Stimulated activated CD8-positive, alpha-beta memory T cell treated with anti-CD3 and anti-CD28 coated beads, Interleukin-7, amount 100 ng/mL, for 24 hours (primary cell): Measurements from ENCODE around the gene MXD3.
"Not testable (repeated sequence)": the region's sequence is repeated elsewhere in the genome, so short reads cannot be mapped to it uniquely, and the experiment has no call there.

Experiments used
- DNase-seq: peaks from one replicate; pipeline ENCODE4 v3.0.0-alpha.2; 2020; ENCODE audit warnings: low read depth

MXD3 gene

GRCh38 chr5:177343000-177343399 lies 31.3 kb upstream of the MXD3 start:
- DNase-seq: not testable (repeated sequence)

DNA sequence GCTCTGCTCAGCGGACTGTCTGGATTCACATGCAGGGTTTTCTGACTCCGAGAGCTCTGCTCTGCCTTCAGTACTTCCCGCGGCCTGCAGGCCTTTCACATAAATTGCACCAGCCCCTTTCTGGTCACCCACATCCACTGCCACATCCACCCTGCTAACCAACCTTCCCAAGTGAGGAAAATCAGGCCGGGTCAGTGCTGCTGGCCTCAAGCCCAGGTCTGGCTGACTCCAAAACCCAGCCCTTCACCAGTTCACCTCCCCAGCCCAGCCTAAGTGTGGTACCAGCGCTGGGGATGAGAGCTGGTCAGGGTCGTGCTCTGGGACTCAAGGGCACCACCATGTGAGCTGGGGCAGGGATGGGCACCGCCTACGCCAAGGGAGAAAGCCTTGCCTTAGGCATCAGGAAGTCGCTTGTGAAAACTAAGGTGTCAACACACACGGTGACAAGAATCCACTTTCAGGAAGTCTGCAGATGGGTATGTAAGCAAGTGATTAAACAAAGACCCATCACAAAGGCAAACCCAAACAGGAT lies 27.5 kb upstream of the MXD3 start:
- DNase-seq: no peak

- DNase-seq: no peak
Observed at GRCh38 chr5:177338251-177339106, 26.8 kb upstream of the MXD3 start.

DNA sequence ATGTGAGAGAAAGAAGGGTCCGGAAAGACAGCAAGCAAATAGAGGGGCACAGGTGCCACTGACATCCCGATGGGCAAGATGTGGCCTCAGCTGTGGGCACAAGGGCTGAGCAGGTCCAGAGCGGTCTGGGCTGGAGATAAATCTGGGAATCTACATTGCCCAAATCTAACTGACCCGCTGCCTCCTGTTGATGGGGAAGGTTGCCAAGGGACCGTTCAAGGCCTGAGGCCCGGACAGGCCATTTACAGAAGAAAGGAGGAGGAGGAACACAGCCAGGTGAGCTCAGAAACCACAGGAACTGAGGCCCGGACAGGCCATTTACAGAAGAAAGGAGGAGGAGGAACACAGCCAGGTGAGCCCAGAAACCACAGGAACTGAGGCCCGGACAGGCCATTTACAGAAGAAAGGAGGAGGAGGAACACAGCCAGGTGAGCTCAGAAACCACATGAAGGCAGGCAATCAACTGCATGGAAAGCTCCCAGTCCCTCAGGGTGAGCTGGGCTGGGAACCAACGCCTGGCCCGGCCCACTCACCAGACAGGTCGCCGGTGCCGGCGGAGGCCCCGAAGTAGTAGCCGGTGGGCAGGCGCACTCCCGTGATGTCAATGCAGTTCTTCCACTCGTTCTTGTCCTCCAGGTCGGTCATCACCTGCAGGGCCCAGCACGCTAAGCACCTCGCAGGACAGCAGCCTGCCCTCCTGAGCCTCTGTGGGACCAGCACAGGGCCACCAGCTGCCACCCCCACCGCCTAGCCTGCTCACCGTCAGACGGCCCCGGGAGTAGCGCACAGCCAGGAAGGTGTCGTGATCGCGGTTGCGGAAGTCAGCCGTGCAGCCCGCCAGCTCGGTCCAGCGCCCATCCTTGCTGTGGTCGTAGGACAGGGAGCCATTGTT lies 25.2 kb upstream of the MXD3 start:
- no peak for DNase-seq

GRCh38 chr5:177336112-177336511 lies 24.4 kb upstream of the MXD3 start:
- DNase-seq: no peak

- no peak for DNase-seq
Observed at GRCh38 chr5:177335701-177336065, 24.0 kb upstream of the MXD3 start.

GRCh38 chr5:177334781-177335700 lies 23.3 kb upstream of the MXD3 start:
- no peak for DNase-seq

GRCh38 chr5:177334155-177334551 lies 22.5 kb upstream of the MXD3 start:
- DNase-seq: no peak

- DNase-seq: no peak
Observed at GRCh38 chr5:177333420-177334154, 21.9 kb upstream of the MXD3 start.

- DNase-seq: no peak
Observed at GRCh38 chr5:177332896-177333260, 21.2 kb upstream of the MXD3 start.

- no peak for DNase-seq
Observed at GRCh38 chr5:177332031-177332895, 20.6 kb upstream of the MXD3 start.

- no peak for DNase-seq
Observed at GRCh38 chr5:177330991-177331842, 19.5 kb upstream of the MXD3 start.

DNA sequence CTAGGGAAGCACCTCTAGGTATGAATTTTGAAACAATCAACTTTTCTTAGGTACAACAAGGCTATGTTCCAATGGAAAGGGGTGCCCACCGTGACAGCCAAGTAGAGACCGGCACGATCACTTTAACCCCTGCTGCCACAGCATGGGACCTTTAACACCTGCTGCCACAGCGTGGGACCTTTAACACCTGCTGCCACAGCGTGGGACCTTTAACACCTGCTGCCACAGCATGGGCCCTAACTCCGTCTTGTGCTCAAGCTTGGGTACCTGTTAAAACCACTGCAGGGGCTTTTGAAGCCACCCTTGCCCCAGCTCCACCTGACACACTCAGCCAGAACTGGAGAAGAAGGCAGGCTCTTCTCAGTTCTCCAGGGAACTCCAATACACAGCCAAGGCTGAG lies 18.2 kb upstream of the MXD3 start:
- no peak for DNase-seq

- no peak for DNase-seq
Observed at GRCh38 chr5:177328545-177329231, 17.0 kb upstream of the MXD3 start.

- no peak for DNase-seq
Observed at GRCh38 chr5:177327539-177328522, 16.1 kb upstream of the MXD3 start.

DNA sequence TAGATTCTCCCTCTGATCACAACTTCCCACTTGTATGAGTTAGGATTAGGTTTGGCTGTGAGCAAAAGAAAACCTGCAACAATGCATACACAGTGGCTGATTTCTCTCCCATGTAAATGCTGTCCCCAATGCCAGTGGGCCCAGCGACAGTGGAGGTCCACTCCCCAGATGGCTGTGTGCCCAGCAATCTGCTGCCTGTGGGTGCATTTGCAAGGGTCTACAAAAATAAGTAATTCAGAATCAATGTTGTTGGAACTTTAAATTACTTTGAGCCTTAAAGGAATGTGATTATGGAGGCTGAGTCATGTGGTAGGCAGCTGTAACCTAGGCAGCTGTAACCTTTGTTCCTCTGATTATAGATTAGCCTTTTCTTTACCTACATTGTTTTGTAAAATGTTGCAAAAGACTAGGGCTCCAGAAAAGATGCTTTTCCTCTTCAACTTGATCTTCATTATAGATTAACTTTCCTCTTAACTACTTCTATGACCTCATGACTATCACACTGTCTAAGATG lies 14.2 kb upstream of the MXD3 start:
- DNase-seq: no peak

DNA sequence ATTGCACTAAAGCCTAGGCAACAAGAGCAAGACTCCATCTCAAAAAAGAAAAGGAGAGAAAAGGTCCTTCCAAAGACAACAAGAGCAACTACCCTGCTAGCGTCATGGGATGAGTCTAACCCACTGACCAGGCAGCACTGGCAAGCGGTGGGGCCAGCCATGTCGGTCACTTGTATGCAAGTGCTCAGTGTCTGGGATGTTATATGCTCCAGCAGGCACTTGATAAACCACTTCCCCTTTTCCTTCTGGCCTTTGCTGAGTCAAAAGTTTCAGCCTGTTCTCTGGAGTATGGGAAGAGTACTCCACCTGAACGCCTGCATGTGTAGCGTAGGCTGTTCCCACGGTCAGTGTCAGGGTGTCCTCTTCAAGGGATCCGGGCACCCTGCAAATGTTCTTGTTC lies 9.2 kb upstream of the MXD3 start:
- no peak for DNase-seq
